ENCODE results near the gene SLC66A3.
"Not testable (repeated sequence)": the region's sequence is repeated elsewhere in the genome, so short reads cannot be mapped to it uniquely, and the experiment has no call there.

SLC66A3 gene

GRCh38 chr2:11165046-11165445 lies 9.8 kb downstream of the SLC66A3 start:
- DNase-seq, result not testable (repeated sequence)

DNA sequence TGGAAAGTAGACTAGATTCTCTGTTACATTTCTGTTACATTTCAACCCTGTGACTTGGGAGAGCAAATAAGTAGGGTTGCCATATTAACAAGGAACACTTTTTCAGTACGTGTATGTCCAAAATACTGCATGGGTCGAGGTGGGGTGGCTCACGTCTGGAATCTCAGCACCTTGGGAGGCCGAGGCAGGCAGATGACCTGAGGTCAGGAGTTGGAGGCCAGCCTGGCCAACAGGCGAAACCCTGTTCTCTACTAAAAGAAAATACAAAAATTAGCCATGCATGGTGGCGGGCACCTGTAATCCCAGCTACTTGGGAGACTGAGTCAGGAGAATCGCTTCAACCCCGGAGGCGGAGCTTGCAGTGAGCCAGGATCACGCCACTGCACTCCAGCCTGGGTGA lies 11.2 kb downstream of the SLC66A3 start:
- no peak for DNase-seq

GRCh38 chr2:11168488-11168887 lies 13.2 kb downstream of the SLC66A3 start:
- no peak for DNase-seq

GRCh38 chr2:11169333-11169732 lies 14.1 kb downstream of the SLC66A3 start:
- DNase-seq, result no peak

DNA sequence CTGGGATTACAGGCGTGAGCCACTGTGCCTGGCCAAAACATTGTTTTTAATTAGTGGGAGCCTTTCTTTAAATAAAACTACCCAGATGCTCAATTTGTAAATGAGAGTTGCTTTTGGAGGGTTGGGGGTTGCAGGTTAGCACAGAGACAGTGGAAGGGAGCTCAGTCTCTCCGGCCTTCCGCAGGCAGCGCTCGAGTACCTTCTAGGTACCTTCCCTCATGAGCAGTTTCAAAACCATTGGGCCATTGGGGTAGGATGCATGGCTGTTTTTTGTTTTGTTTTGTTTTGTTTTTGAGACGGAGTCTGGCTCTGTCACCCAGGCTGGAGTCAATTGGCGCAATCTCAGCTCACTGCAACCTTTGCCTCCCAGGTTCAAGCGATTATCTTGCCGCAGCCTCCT lies 19.0 kb downstream of the SLC66A3 start:
- DNase-seq, result no peak

DNA sequence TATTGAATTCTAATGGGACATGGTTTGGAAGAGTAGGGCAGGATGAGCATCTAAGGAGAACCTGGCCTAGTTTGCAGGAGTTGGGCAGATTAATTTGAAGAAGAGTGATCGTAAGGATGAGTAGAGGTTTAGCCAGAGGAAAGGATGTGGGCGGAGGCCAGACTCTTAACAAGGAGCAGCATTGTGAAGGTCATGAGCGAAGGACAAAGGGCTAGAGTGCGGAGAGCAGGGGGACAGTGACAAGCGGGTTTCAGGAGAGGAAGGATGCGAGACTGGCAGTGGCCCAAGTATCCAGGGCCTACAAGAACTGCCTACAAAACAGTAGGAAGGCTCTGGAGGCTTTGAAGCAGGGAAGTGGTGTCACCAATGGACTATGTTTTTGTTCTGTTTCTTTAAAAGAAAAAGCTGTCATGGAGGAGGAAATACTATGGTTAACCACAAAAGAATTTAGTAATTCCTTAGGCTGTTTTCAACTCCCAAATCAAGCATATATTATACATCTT lies 20.1 kb downstream of the SLC66A3 start:
- DNase-seq, result no peak

- no peak for DNase-seq
These were observed 22.8 kb downstream of the SLC66A3 start for GRCh38 chr2:11177871-11178690.

DNA sequence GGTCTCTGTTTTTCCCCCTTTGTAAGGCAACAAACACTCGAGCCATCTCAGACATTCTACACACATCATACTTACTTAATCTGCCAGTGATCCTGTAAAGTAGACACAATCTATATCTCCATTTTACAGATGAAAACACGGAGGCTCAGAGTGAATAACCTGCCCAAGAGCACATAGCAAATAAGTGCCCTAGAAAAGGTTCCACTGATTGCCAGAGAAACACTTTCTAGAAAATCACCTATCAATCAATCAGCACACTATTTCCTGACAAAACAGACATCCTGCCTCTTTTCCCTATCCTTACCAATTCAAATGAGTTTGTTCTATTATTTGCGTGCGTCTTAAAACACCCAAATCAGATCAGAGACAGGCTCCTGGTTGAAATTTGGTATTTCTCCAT lies 23.9 kb downstream of the SLC66A3 start:
- DNase-seq, result no peak

DNA sequence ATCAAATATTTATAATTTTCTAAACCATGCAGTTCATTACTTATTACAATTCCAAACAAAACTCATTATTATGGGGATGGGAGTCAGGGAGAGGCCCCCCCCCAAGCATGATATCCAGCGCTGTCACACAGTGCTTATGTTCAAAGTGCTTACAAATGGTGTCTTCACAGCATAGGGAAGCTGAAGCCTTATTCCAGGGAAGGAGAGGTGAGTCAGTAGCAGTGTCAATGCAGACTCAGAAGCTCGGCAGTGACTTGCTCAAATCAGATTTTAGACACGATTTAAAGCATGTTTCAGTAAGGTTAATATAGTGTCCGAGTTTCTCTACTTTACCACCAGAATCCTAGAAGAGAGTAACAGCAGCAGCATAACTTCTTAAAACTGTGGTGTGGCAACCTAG lies 24.6 kb downstream of the SLC66A3 start:
- no peak for DNase-seq

- no peak for DNase-seq
These were observed 25.4 kb downstream of the SLC66A3 start for GRCh38 chr2:11180653-11181052.

DNA sequence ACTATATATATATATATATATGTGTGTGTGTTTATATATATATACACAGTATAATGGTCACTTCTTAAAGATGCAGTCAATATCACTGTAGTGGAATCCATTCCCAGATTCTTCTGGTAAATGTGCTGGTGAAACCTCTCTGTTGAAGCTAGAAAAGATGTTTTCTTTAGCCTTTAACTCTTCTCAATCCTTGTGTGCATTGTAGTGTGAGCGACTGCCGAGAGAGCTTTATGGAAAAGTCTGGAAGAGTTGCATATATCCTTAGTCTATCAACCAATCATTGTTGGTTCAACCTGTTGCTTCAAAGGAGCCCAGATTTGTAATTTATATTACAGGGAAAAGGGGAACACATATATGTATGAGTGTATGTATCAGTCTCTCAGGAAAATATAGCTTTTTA lies 27.7 kb downstream of the SLC66A3 start:
- no peak for DNase-seq

GRCh38 chr2:11186145-11186544 lies 30.9 kb downstream of the SLC66A3 start:
- DNase-seq, result no peak

DNA sequence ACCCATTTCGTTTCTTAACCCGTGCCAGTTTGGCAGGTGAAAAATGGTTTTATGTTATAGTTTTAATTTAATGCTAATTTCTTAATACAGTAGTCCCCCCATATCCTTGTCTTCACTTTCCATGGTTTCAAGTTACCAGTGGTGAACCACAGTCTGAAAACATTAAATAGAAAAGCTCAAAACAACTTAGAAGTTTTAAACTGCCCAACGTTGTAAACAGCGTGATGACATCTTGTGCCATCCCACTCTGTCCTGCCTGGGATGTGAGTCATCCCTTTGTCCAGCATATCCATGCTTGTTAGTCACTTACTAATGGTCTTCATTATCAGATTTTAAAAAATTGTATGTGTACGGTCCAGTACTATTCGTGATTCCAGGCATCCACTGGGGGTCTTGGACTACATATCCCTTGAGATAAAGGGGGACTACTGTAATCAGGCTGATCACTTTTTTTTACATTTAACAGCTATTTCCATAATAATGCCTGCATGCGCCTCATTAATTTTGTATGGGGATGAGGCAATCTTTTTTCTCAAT lies 31.9 kb downstream of the SLC66A3 start:
- DNase-seq, result no peak

- no peak for DNase-seq
These were observed 32.5 kb downstream of the SLC66A3 start for GRCh38 chr2:11187731-11188130.

GRCh38 chr2:11196246-11196645 lies 41.0 kb downstream of the SLC66A3 start:
- no peak for DNase-seq

DNA sequence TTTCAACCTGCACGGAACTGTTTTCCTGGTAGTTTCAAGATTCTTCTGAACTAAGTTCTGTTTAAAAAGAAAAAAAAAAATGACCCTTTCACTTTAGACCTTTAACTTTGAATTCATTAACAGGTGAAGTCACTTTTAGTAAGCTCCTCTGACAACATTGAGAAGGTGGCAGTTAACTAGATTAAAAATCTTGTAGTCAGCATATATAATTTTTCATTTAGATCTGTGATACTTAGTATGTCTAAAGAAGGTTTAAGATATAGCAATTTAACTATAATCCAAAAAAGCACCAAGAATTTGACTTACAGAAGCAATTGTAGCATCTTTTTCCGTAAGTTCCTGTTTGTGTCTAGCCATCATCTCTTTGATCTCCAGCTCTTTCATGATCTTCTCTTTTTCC lies 45.4 kb downstream of the SLC66A3 start:
- no peak for DNase-seq

DNA sequence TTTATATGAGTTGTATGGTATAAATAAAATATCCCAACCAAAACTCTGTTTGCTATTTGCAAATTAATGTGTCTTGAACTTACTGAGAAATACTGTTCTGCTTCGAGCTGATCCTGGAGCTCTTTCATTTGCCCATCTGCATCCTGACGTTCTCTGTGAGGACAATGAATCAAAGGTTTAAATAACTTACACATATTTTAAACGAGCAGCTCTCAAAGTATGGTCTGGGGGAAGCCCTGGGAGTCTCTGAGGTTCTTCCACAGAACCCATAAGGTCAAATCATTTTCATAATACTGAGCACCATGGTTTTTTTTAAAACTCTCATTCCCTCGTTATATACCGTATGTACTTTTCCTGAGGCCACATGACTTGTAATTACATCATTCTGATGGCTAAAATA lies 46.7 kb downstream of the SLC66A3 start:
- no peak for DNase-seq

GRCh38 chr2:11203480-11203879 lies 48.2 kb downstream of the SLC66A3 start:
- no peak for DNase-seq

GRCh38 chr2:11208083-11208482 lies 52.8 kb downstream of the SLC66A3 start:
- no peak for DNase-seq

GRCh38 chr2:11212645-11213044 lies 57.4 kb downstream of the SLC66A3 start:
- no peak for DNase-seq

GRCh38 chr2:11213090-11213638 lies 57.9 kb downstream of the SLC66A3 start:
- no peak for DNase-seq

- no peak for DNase-seq
These were observed 58.7 kb downstream of the SLC66A3 start for GRCh38 chr2:11213975-11214374.

GRCh38 chr2:11214770-11215169 lies 59.5 kb downstream of the SLC66A3 start:
- DNase-seq, result no peak

GRCh38 chr2:11215407-11215806 lies 60.1 kb downstream of the SLC66A3 start:
- DNase-seq, result no peak
